IMR-90 (cell line): ENCODE results near the gene OSBPL8. TPM values are rescaled to one million over a fixed set of nuclear protein-coding genes. Genes with fewer than 3 reads are reported as not detected.

Source experiments
- ATAC-seq: fragments of 200-7000 bp; cut with Tn5 transposase; 2 replicates; pipeline ENCODE4 v1.9.1; 2020; ENCODE audit warnings: low read depth, mild to moderate bottlenecking, moderate library complexity
- BruUV-seq: library from RNA; stranded (reverse); fragments of 400-500 nt; replicated peaks from 2 replicates; lab custom pipeline; 2021; lab: Mats Ljungman, UMichigan
- CTCF ChIA-PET: fragments of 300-600 bp; formaldehyde crosslinking; extraction: SDS; loops from one replicate; lab custom pipeline; 2021; ENCODE audit warnings: antibody characterized with exemption; lab: Yijun Ruan, JAX
- POLR2A ChIA-PET: fragments of 300-600 bp; sonication (Branson Sonifier 250); formaldehyde crosslinking; loops from one replicate; lab custom pipeline; 2022; ENCODE audit warnings: antibody characterized with exemption; ENCODE audit not compliant: unreplicated experiment; lab: Charles Lee
- DNase-seq: peaks from one replicate; pipeline ENCODE4 v3.0.0; 2013
- H2AFZ ChIP-seq: replicated peaks from 2 replicates; pipeline ENCODE3; 2013; ENCODE audit warnings: low read length, mild to moderate bottlenecking; ENCODE audit not compliant: poor library complexity
- H2AK5ac ChIP-seq: 2 replicates; pipeline ENCODE4 v1.6.1; 2013; ENCODE audit warnings: low read depth, low read length, inconsistent platforms
- H2AK9ac ChIP-seq: replicated peaks from 2 replicates; pipeline ENCODE3; 2013; ENCODE audit warnings: mild to moderate bottlenecking, low read depth, low read length, moderate library complexity; ENCODE audit not compliant: poor library complexity
- H2BK120ac ChIP-seq: 2 replicates; pipeline ENCODE4 v1.6.1; 2013; ENCODE audit warnings: low read depth, low read length, inconsistent platforms
- H2BK15ac ChIP-seq: 3 replicates; pipeline ENCODE4 v1.6.1; 2013; ENCODE audit warnings: low read depth, low read length, inconsistent platforms
- H2BK20ac ChIP-seq: 2 replicates; pipeline ENCODE4 v1.6.1; 2013; ENCODE audit warnings: low read depth, mild to moderate bottlenecking, inconsistent platforms, low read length, moderate library complexity
- H2BK5ac ChIP-seq: 2 replicates; pipeline ENCODE4 v1.6.1; 2013; ENCODE audit warnings: mild to moderate bottlenecking, low read depth, low read length, inconsistent platforms; ENCODE audit not compliant: poor library complexity, severe bottlenecking
- H3K14ac ChIP-seq: replicated peaks from 2 replicates; pipeline ENCODE4 v1.6.1; 2013; ENCODE audit warnings: low read depth, low read length, inconsistent platforms
- H3K18ac ChIP-seq: 2 replicates; pipeline ENCODE4 v1.6.1; 2013; ENCODE audit warnings: low read depth, low read length, control low read depth
- H3K23ac ChIP-seq: 2 replicates; pipeline ENCODE4 v1.6.1; 2013; ENCODE audit warnings: low read depth, low read length, inconsistent platforms
- H3K27ac ChIP-seq: 2 replicates; pipeline ENCODE4 v1.5.1; 2013; ENCODE audit warnings: mild to moderate bottlenecking, control low read depth, low read length; ENCODE audit not compliant: insufficient read depth
- H3K27me3 ChIP-seq: 2 replicates; pipeline ENCODE4 v1.6.1; 2013; ENCODE audit warnings: low read length; ENCODE audit not compliant: control insufficient read depth, insufficient read depth
- H3K36me3 ChIP-seq: 2 replicates; pipeline ENCODE4 v1.6.1; 2013; ENCODE audit warnings: low read length, mixed read lengths; ENCODE audit not compliant: control insufficient read depth, insufficient read depth
- H3K4ac ChIP-seq: 2 replicates; pipeline ENCODE4 v1.6.1; 2013; ENCODE audit warnings: low read depth, low read length, inconsistent platforms
- H3K4me1 ChIP-seq: 2 replicates; pipeline ENCODE4 v1.6.1; 2013; ENCODE audit warnings: low read length, mixed read lengths; ENCODE audit not compliant: control insufficient read depth, insufficient read depth
- H3K4me2 ChIP-seq: 2 replicates; pipeline ENCODE4 v1.6.1; 2013; ENCODE audit warnings: low read depth, mild to moderate bottlenecking, control low read depth, low read length, moderate library complexity
- H3K4me3 ChIP-seq: 2 replicates; pipeline ENCODE4 v1.5.1; 2013; ENCODE audit warnings: low read depth, mild to moderate bottlenecking, control low read depth, low read length, moderate library complexity; ENCODE audit not compliant: insufficient read depth
- H3K56ac ChIP-seq: 2 replicates; pipeline ENCODE4 v1.6.1; 2013; ENCODE audit warnings: low read length, inconsistent platforms; ENCODE audit not compliant: insufficient read depth; ENCODE audit errors: extremely low read depth
- H3K79me1 ChIP-seq, 2 experiments: 2 replicates each; pipeline ENCODE4 v1.6.1; 2013; ENCODE audit warnings: low read length in 2 of 2, inconsistent platforms in 1 of 2, low read depth in 1 of 2
- H3K9ac ChIP-seq: 2 replicates; pipeline ENCODE4 v1.6.1; 2013; ENCODE audit warnings: low read depth, low read length, control low read depth
- H3K9me1 ChIP-seq: 2 replicates; pipeline ENCODE4 v1.6.1; 2013; ENCODE audit warnings: low read length, inconsistent platforms; ENCODE audit not compliant: insufficient read depth
- H3K9me3 ChIP-seq: 2 replicates; pipeline ENCODE4 v1.6.1; 2013; ENCODE audit warnings: low read length; ENCODE audit not compliant: control insufficient read depth, insufficient read depth
- H4K20me1 ChIP-seq: 2 replicates; pipeline ENCODE4 v1.6.1; 2013; ENCODE audit warnings: low read length, inconsistent platforms; ENCODE audit not compliant: insufficient read depth
- H4K5ac ChIP-seq: 2 replicates; pipeline ENCODE4 v1.6.1; 2013; ENCODE audit warnings: mild to moderate bottlenecking, low read depth, low read length, control low read depth
- H4K8ac ChIP-seq, 2 experiments: 2 replicates each; pipeline ENCODE4 v1.6.1; 2013; ENCODE audit warnings: low read depth in 2 of 2, low read length in 2 of 2, control low read depth in 1 of 2, inconsistent platforms in 1 of 2
- H4K91ac ChIP-seq: 2 replicates; pipeline ENCODE4 v1.6.1; 2013; ENCODE audit warnings: low read depth, low read length, inconsistent platforms; ENCODE audit not compliant: insufficient read depth
- BHLHE40 ChIP-seq: fragments of 150-350 bp; IDR thresholded peaks from 2 replicates; pipeline ENCODE4 v1.6.1; 2016; ENCODE audit warnings: mild to moderate bottlenecking, low read depth, low read length
- CEBPB ChIP-seq: IDR thresholded peaks from 2 replicates; pipeline ENCODE4 v1.6.1; 2012; ENCODE audit warnings: low read depth, low read length, improper control_type of control experiment
- MAZ ChIP-seq: IDR thresholded peaks from 2 replicates; pipeline ENCODE4 v1.6.1; 2012; ENCODE audit warnings: low read depth, mild to moderate bottlenecking, low read length, improper control_type of control experiment, moderate library complexity, borderline replicate concordance
- WGBS, 2 experiments: methylation state at CpG; one replicate each; pipeline versions ENCODE4 v1.1.5 to v1.1.7; 2013; ENCODE audit warnings: missing lambda C conversion rate in 2 of 2; ENCODE audit not compliant: insufficient read length in 1 of 2; ENCODE audit errors: extremely low coverage in 2 of 2; 5-methylcytosine and 5-hydroxymethylcytosine counted together
- dilution Hi-C: fragments of 300-500 bp; cut with HindIII; formaldehyde crosslinking; loops from one replicate; pipeline ENCODE4 v1.14.3; 2018; ENCODE audit warnings: low sequenced_read_pairs; ENCODE audit not compliant: unreplicated experiment
- in situ Hi-C: fragments of 300-500 bp; cut with MboI; formaldehyde crosslinking; loops from 3 replicates; pipeline ENCODE4 v1.14.3; 2019; ENCODE audit warnings: low sequenced_read_pairs, inconsistent platforms, mixed read lengths
- intact Hi-C: fragments of 100-400 bp; cut with micrococcal nuclease; formaldehyde crosslinking; loops from 2 replicates; pipeline ENCODE4 v1.10.0; 2022
- polyA plus RNA-seq, 3 experiments: library from polyadenylated mRNA; depleted of rRNA; stranded (reverse); fragments of >200 nt; gene quantifications; 2 replicates each; pipeline ENCODE4 v1.2.3, GENCODE V29; 2012; ENCODE audit warnings: low replicate concordance in 1 of 3
- total RNA-seq: library from RNA; depleted of rRNA; stranded (reverse); fragments of >200 nt; gene quantifications from 2 replicates; pipeline ENCODE4 v1.2.3, GENCODE V29; 2012

Gene OSBPL8
- total and polyA plus RNA-seq, 2 of the 4 experiments (the other 2 are of a cell fraction), result 17.8 to 24.2 TPM

GRCh38 chr12:76337583-76337982 is 222.0 kb downstream of the OSBPL8 start:
- Histone ChIP-seq H3K4me3 (no peak overlapping the region), H4K91ac (peak overlapping the region; percentile 81), H3K18ac (peak overlapping the region; percentile 53; the same call in 1 of the 2 replicates), H3K9me3 (no peaks in the 10 kb centered on the region), H3K79me1 (no peaks in the 10 kb centered on the region), H3K36me3 (no peaks in the 10 kb centered on the region), H4K20me1 (no peaks in the 10 kb centered on the region), H3K9ac (no peak overlapping the region), H2AK9ac (no peak overlapping the region), H4K8ac (peak overlapping the region in 1 of 2 experiments; percentile 57; a peak in 2 of 4 replicates), H3K4me2 (peak overlapping the region; percentile 40), H2BK120ac (peak overlapping the region; percentile 83), H2BK15ac (peak overlapping the region; percentile 71; the same call in 2 of the 3 replicates), H3K27me3 (no peaks in the 10 kb centered on the region), H3K4me1 (peaks cover 8% of the 10 kb centered on the region), H2BK5ac (peak overlapping the region; percentile 41), H2AK5ac (peak overlapping the region; percentile 31; the same call in 1 of the 2 replicates), H4K5ac (peak overlapping the region; percentile 50; the same call in 1 of the 2 replicates), H3K14ac (peak overlapping the region; percentile 39), H2AFZ (no peak overlapping the region), H3K23ac (peak overlapping the region; percentile 37; the same call in 1 of the 2 replicates), H3K4ac (peak overlapping the region; percentile 35), H3K9me1 (peaks cover 11% of the 10 kb centered on the region; the same call in 1 of the 2 replicates), H3K27ac (no peak overlapping the region), H2BK20ac (peak overlapping the region; percentile 71), H3K56ac (no peak overlapping the region)
- TF ChIP-seq CEBPB (peak; percentile 23; the same call in 1 of the 2 replicates), MAZ (no peak), BHLHE40 (peak; percentile 63; the same call in 1 of the 2 replicates)
- peak; percentile 76 for ATAC-seq
- no TSS peak for BruUV-seq
- dilution Hi-C loops (no loop called here), intact Hi-C loops (no loop called here), in situ Hi-C loops (no loop called here)
- no CpG with 5 or more reads among the region's 3 CpGs for WGBS, 2 experiments
- POLR2A ChIA-PET, result no interaction called here
- DNase-seq, result peak; percentile 68
- CTCF ChIA-PET, result interaction anchor here (0.9 to 1.0 kb wide), 2 partner anchors 9 to 21 kb away, joined by 3 read pairs; no protein-coding TSS in a partner anchor
